GM20000 (cell line): ENCODE results near the gene PUDP.

ENCODE experiments used
- DNase-seq: peaks from one replicate; pipeline ENCODE4 v3.0.0; 2012; ENCODE audit warnings: low spot score
- CTCF ChIP-seq: IDR thresholded peaks from 2 replicates; pipeline ENCODE4 v1.5.1; 2012; ENCODE audit warnings: mild to moderate bottlenecking, control low read depth; ENCODE audit errors: extremely low read depth, missing control alignments

The PUDP gene

DNA sequence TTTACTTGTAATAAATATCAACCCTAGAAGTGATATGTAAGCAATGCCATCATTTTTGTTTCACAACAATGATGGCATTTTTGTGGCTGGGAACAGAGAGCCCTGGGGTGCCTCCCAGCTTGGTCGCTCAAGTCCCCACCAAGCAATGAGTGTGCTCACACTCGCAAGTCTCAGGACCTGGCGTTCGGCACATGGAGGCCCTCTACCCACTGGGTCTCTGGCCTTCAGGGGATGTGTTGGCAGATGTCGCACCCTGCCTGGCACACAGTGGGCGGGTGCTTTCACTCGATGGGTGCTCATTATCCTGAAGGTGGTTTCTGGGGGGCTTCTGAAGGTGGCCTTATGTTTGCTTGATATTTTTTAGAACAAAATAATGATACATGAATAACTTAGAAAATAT lies 75.1 kb downstream of the PUDP start:
- DNase-seq: no peak
- no peak for TF ChIP-seq CTCF

DNA sequence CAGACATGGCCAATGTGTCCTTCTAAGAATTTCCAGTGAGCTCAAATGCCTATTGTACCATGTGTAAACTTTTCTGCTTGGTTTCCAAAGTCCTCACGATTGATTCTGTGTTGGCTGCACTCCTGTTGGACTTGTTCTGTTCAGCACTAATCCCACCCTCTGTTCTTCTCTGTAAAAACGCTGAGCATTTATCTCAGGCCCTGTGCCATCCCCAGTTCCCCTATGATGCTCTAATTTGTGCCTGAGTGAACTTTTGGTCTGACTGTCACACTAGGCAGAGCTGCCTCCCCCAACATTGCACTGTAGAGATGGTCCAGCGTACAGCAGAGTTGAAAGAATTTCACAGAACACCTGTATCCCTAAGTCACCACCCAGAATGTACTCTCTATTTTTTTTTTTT lies 76.6 kb downstream of the PUDP start:
- DNase-seq: no peak
- TF ChIP-seq CTCF: no peak

DNA sequence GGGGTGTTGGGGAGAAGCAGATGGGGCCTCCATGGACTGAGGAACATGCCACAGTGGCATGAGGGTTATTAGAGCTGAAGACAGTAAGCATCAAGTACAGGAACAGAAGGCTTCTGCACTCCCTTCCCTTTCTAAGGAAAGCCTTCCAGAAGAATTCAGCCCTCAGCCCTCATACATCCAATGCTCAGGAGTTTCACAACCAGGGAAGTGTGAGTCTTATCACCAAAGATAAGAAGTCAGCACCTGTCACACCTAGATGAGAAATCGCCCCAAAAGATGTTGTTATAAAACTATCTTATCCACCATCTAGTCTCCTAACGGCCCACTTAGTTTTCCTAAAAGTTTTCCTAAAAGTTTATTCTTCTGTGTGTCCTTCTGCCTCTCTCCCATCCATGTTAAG lies 78.4 kb downstream of the PUDP start:
- no peak for DNase-seq
- TF ChIP-seq CTCF: no peak

DNA sequence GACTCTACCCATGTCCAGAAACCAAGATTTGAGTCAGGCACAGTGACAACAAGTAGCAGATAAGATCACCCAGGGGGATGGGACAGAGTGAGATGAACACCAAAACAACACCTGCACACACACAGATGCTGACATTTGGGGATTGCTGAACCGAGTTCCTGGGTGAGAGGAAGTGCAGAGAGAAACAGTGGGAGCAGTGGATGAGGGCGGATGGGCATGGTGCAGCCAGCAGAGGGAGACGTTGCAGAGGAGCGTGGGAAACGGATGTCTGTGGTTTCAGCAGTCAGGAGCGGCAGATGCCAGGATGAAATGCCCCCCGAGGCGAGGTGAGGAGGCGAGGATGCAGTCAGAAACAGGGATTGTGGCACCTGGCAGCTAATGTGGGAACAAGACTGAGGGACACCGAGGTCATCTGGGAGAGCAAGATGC lies 79.0 kb downstream of the PUDP start:
- peak; percentile 29 for TF ChIP-seq CTCF
- no peak for DNase-seq

DNA sequence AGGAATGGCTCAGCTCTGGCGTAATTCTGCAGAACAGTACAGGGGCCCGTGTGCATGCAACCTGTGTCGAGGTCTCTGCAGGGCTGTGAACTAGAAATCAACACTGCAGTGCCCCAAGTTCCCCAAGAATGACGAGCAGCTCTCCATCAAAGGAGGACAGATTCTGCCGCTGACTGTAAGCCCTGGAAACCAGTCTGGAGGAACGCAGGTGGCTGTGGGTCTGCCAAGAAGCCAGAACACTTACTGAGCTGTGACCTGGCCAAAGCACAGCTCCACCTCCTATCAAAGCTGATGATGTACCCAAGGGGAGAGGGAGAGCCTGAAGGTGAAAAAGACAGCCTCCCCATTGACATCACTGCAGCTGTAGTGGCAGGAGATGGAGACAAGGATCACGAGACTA lies 80.7 kb downstream of the PUDP start:
- no peak for TF ChIP-seq CTCF
- DNase-seq: no peak

GRCh38 chrX:7065473-7065872 lies 82.5 kb downstream of the PUDP start:
- DNase-seq: no peak

DNA sequence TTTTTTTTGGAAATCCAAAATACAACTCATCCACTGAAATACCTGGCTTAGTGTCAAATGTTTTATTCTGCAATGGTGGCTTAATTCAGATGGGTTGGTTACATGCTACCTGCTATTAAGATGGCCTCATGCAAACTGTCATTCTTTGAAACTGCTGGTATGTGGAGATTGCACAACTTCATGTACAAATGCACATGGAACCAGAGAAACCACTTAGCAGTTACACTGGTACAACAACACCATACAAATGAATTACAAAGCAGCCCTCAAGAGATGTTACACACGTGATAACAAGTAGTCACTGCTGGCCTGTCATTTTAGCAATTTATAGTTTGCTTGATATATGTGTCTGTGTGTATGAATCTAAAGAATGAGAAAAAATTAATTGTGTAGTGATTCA lies 85.0 kb downstream of the PUDP start:
- no peak for DNase-seq
- no peak for TF ChIP-seq CTCF

More at GRCh38 chrX:7065473-7065872, 82.5 kb downstream of the PUDP start:
- TF ChIP-seq CTCF: no peak
